Dedifferentiated amniotic fluid mesenchymal stem cell (primary cell): ENCODE data around the gene ABAT.
"Not testable (repeated sequence)": the region's sequence is repeated elsewhere in the genome, so short reads cannot be mapped to it uniquely, and the experiment has no call there.

Experiments
- DNase-seq: peaks from one replicate; pipeline ENCODE4 v3.0.0-alpha.2; 2016; ENCODE audit errors: extremely low spot score

Gene ABAT

GRCh38 chr16:8742068-8742467, 67.7 kb downstream of the ABAT start:
- DNase-seq = no peak

GRCh38 chr16:8748944-8749343, 74.5 kb downstream of the ABAT start:
- DNase-seq = not testable (repeated sequence)

DNA sequence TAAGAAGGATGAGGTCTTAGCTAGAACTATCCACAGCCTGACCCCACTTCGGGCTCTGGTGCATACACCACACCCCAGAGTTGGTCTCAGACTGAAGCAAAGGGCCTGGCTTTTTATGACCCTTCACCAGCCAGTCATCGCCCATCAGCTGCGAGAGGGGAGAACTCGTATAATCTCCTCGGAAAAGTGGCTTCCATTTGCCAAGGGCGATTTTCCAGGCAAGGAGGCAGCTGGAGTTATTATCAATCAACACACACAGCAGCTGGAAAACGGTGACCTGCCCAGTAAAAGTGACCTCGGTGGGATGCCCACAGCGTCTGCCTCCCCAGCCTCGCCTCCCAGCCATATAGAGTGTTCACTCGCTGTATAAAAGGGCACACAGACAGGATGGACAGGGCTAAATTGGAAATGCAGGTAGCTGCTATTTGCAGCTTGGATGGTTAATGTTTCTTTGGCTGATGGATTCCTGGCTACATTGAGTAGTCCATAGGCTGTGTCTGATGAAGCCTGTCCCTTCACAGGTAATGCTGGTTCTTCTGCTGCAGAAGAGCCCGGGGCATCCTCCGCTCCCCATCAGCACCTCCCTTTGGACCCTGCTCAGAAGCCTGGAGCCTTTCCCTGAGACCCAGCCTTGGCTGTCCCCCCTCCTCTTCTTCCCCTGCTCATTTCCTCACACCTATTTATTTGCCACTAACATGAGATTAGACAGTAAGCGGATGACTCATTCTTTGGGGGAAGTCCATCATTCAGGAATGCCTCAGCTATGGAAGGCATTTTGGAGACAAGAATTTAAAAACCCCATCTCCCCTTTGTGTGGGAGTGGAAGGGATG, 77.3 kb downstream of the ABAT start:
- peak; percentile 44 for DNase-seq

DNA sequence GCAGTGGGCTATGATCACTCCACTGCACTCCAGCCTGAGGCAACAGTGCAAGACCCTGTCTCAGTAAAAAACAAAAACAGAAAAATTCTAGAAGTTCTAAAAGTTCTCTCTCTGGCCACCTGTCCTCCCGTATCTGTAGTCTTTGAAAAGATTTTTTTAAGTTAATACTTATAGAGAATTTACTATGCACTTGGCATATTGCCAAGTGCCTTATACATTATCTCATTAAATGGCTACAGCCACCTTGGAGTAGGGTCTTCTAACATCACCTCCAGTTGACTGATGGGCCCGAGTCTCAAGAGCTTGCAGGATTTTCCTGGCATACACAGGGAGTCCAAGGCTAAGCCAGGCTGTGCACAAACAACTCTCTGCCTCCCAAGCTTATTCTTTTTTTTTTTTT, 78.3 kb downstream of the ABAT start:
- no peak for DNase-seq

- no peak for DNase-seq
Measured at GRCh38 chr16:8753416-8754054, 79.1 kb downstream of the ABAT start.

DNA sequence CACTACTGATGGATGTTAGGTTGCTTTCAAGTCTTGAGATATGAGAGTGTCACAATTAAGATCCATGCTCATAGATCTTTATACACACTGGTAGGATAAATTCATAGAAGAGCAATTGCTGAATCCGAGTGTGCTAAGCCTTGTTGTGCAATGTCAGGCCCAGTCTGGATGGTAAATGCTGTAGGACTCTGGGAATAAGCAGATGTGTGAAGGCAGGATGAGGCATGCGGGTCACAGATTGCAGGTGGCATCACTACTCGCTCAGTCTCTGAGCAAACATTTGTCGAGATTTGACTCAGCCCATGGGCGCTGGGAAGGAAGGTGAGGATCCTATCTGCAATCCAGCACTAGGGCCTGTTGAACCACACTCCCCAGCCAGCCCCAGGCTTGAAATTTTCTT, 82.3 kb downstream of the ABAT start:
- no peak for DNase-seq

DNA sequence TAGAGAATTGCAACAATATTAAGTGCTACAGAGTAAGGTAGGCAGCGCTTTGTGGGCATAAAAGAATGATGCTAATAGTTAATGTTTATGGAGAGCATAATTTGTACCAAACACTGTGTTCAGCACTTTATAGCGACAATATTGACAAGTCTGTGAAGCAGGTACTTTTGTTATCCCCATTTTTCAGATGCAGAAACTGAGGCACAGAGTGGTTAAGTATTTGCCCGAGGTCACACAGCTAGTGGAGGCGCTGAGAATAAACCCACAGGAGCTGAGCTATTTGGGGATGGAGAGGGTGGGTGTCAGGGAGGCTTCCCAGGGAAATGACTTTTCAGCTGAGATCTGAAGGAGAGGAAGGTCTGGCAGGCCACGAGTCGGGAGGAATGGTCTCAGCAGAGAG, 83.6 kb downstream of the ABAT start:
- no peak for DNase-seq

DNA sequence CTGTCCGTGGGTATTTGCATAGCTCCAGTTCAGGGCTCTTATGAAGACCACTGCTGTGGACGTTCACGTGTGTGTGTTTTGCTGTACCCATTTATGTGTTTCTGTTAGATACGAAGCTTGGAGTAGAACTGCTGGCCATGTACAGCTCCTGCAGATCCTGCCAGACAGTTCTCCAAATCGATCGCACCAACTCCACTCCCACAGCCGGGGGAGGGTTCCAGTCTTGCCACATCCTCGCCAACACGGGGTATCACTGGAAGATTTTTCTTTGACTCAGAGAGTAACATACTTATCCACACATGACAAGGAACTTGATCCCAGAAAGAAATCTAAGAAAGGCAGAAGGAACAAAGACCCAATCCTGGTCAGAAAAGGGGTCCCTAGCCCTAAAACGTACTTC, 85.6 kb downstream of the ABAT start:
- no peak for DNase-seq

DNA sequence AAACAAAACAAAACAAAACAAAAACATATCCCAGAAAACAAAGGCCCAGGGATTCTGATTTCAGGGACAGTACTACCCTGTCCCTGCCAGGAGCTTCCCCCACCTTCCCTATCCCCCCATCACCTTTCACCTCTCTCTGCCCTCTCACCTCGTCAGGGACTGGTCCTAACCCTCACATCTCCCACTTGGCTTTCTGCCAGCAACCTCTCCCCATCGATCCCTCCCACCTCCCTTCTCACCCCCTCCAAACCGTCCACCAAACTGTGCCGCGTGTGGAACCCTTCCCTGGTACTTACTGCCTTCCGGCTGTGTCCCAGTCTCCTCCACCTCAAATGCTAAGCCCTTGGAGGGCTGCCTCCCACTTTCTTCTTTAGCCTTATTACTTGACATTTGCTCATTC, 86.7 kb downstream of the ABAT start:
- no peak for DNase-seq

DNA sequence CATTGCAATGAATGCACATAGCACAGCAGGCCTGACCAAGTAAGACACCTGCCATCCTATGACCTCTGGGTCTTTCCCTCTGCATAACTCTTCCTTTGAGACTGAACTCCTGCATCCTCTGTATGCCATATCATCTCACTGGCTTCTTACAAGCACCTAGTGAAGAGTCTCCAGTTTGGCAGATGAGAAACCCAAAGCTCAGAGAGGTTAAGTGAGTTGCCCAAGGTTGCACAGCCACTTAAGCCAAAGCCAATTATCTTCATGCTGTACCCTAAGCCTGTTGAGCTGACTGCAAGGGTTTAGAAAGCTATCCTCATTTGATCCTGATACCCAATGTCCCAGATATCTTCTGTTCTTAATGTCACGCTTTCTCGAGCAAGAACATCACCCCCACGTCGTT, 87.8 kb downstream of the ABAT start:
- DNase-seq = no peak

GRCh38 chr16:8763083-8763482, 88.7 kb downstream of the ABAT start:
- no peak for DNase-seq

- DNase-seq = no peak
Measured at GRCh38 chr16:8763899-8764298, 89.5 kb downstream of the ABAT start.

DNA sequence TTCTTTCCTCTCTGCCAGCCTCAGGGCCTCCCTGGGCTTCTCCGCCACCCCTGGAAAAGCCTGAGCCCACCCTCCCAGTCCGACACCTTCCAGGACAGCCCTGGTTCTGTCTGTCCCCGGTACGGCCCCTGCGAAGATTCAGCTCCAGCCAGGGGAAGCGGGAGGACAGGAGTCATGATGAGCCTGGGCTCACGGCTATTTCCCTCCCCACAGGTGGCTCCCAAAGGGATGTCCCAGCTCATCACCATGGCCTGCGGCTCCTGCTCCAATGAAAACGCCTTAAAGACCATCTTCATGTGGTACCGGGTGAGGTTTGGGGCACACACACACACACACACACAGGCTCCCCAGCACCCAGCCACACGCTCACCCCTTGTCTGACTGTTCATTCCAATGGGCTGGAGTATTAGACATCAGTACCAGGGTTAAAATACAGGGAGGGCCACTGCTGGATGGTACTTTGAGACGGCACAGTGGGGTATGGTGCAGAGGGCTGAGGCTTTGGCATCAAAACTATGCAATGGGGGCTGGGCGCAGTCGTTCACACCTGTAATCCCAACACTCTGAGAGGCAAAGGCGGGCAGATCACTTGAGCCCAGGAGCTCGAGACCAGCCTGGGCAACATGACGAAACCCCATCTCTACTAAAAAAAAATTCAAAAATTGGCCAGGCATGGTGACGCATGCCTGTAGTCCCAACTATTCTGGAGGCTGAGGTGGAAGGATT, 90.3 kb downstream of the ABAT start:
- no peak for DNase-seq

DNA sequence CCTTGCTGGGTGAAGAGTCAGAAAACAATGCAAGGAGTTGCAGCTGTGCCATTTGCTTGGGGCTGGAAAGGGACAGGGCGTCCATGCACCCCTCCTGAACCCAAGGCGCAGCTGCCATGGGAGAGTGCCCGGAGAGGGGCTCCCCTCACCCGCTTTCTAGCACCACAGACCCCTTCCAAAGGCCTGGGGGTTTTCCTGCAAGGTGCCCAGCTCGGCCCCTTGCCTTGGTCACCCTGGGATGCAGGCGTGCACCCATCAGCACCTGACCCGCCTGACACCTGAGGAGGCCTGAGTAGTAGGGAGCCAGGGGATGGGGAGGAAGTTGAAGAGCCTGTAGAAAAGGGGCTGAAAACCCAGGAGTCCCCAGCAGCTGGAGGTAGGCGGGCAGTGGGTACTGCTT, 92.8 kb downstream of the ABAT start:
- DNase-seq = no peak

DNA sequence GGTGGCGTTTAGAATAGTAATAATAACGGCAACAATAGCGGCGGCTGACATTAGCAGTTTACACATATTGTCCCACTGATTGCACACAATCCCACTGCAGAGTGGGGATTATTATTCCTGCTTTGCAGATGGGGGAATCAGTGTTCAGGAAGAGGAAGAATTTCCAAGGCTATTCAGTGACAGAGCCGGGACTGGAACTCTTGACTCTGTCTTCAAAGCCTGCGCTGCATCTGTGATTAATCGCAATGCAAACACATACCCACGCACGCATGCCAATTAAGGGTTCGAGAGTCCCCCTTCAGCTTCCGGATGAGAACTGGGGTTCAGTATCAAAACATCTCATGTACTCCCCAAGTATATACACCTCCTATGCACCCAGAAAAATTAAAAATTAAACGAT, 93.9 kb downstream of the ABAT start:
- DNase-seq = no peak

DNA sequence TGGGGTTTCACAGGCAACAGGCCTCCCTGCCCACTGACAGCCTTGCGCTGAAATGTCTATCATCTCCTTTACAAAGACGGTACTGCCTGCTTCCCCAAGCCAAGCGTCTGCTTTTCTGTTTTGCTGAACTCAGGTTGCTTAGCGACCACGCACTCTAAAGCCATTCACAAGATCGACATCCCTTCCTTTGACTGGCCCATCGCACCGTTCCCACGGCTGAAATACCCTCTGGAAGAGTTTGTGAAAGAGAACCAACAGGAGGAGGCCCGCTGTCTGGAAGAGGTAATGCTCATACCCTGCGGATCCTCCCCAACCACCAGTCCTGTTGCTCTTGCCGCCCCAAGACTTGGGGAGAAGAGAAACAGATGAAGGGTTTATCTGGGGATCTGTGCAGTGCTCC, 94.3 kb downstream of the ABAT start:
- no peak for DNase-seq

DNA sequence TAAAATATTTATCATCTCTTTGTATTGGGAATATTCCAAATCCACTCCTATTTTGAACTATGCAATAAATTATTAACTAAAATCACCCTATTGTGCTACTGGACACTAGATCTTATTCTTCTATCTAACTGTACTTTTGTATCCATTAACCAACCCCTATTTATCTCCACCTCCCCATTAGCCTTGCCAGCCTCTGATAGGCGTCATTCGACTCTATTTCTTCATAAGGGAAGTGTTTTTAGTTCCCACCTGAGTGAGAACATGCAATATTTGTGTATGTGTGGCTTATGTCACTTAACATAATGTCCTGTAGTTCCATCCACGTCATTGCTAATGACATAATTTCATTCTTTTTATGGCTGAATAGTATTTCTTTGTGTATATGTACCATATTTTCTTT, 99.1 kb downstream of the ABAT start:
- DNase-seq = no peak

DNA sequence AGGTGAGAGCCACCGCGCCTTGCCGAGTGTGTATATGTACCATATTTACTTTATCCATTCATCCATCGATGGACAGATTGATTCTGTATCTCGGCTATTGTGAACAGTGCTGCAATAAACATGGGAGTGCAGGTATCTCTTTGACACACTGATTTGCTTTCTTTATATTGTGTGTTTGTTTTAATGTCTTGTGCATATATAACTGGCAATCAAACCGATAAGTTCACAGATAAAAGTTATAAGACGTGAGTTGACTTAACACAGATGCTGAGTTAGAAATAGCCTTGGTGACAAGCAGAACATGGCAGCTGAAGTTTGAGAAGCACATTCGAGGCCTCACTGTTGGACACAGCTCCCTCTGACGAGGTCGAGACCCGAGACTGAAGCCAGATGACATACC, 99.8 kb downstream of the ABAT start:
- DNase-seq = no peak

- DNase-seq = no peak
Measured at GRCh38 chr16:8775359-8775758, 100.9 kb downstream of the ABAT start.

GRCh38 chr16:8776129-8776584, 101.7 kb downstream of the ABAT start:
- no peak for DNase-seq

GRCh38 chr16:8777217-8777616, 102.8 kb downstream of the ABAT start:
- no peak for DNase-seq

GRCh38 chr16:8781797-8782196, 107.4 kb downstream of the ABAT start:
- DNase-seq = no peak

DNA sequence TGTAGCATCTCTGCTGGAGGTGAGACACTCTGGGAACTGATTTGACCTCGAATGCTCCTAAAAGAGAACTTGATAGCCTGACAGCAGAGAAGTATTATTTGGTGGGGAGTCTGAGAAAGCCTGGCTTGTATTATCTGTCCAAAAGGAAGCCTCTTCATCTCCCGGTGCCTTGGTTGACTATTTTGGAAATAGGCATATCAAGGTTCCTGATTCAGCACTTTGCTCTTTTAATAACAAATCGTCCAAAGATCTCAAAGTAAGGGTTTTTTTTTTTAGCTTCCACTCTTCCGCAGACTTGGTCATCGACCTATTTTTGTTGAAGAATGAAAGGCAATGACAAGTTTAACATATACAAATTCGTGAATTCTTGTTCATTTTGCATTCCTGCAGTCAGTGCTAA, 108.3 kb downstream of the ABAT start:
- DNase-seq = no peak
